ENCODE data around the gene FGB. TPM values are rescaled to one million over a fixed set of nuclear protein-coding genes. Genes with fewer than 3 reads are reported as not detected.

Gene FGB
- total RNA-seq, 1 donor from 2014 or later = not detected

GRCh38 chr4:154542271-154542879 lies 20.4 kb upstream of the FGB start:
- H3K27ac Mint-ChIP-seq (ENCODE audit: unreplicated experiment) = no peak overlapping the region
- no peak for TF ChIP-seq CTCF (IDR thresholded peaks at IDR 0.05; ENCODE audit: partially characterized antibody, unreplicated experiment)
- H3K9me3 Mint-ChIP-seq (ENCODE audit: unreplicated experiment) = no peaks in the 10 kb centered on the region
- H3K4me1 Mint-ChIP-seq (ENCODE audit: low read depth, unreplicated experiment) = no peaks in the 10 kb centered on the region
- peaks cover 4% of the 10 kb centered on the region for H3K36me3 Mint-ChIP-seq (ENCODE audit: unreplicated experiment)
- H3K27me3 Mint-ChIP-seq (ENCODE audit: unreplicated experiment) = no peaks in the 10 kb centered on the region
- DNase-seq = no peak
- H3K4me3 Mint-ChIP-seq (ENCODE audit: unreplicated experiment) = no peak overlapping the region

GRCh38 chr4:154545689-154546088 lies 17.1 kb upstream of the FGB start:
- H3K36me3 Mint-ChIP-seq (ENCODE audit: unreplicated experiment) = peaks cover 4% of the 10 kb centered on the region
- H3K27me3 Mint-ChIP-seq (ENCODE audit: unreplicated experiment) = peaks cover 6% of the 10 kb centered on the region
- H3K4me1 Mint-ChIP-seq (ENCODE audit: low read depth, unreplicated experiment) = peaks cover 11% of the 10 kb centered on the region
- no peak for TF ChIP-seq CTCF (IDR thresholded peaks at IDR 0.05; ENCODE audit: partially characterized antibody, unreplicated experiment)
- H3K4me3 Mint-ChIP-seq (ENCODE audit: unreplicated experiment) = no peak overlapping the region
- peaks cover 3% of the 10 kb centered on the region for H3K9me3 Mint-ChIP-seq (ENCODE audit: unreplicated experiment)
- no peak overlapping the region for H3K27ac Mint-ChIP-seq (ENCODE audit: unreplicated experiment)
- no peak for DNase-seq

- H3K27me3 Mint-ChIP-seq (ENCODE audit: unreplicated experiment) = peaks cover 6% of the 10 kb centered on the region
- peak; percentile 97 for DNase-seq
- no peak for TF ChIP-seq CTCF (IDR thresholded peaks at IDR 0.05; ENCODE audit: partially characterized antibody, unreplicated experiment)
- H3K9me3 Mint-ChIP-seq (ENCODE audit: unreplicated experiment) = peaks cover 3% of the 10 kb centered on the region
- H3K27ac Mint-ChIP-seq (ENCODE audit: unreplicated experiment) = peak within 1 kb of the TSS; percentile 96
- no peaks in the 10 kb centered on the region for H3K36me3 Mint-ChIP-seq (ENCODE audit: unreplicated experiment)
- H3K4me3 Mint-ChIP-seq (ENCODE audit: unreplicated experiment) = peak within 1 kb of the TSS; percentile 98
- peaks cover 11% of the 10 kb centered on the region for H3K4me1 Mint-ChIP-seq (ENCODE audit: low read depth, unreplicated experiment)
Measured at GRCh38 chr4:154549894-154550790, 12.7 kb upstream of the FGB start, which contains the start of gene PLRG1. TSS of gene PLRG1 (minus strand) at chr4:154550400. CDS start at chr4:154550308, 92 bp downstream.

GRCh38 chr4:154551872-154552686 lies 10.7 kb upstream of the FGB start:
- Mint-ChIP-seq H3K36me3 (ENCODE audit: unreplicated experiment) (no peaks in the 10 kb centered on the region), H3K9me3 (ENCODE audit: unreplicated experiment) (peaks cover 3% of the 10 kb centered on the region), H3K4me3 (ENCODE audit: unreplicated experiment) (no peak overlapping the region), H3K4me1 (ENCODE audit: low read depth, unreplicated experiment) (peaks cover 11% of the 10 kb centered on the region), H3K27me3 (ENCODE audit: unreplicated experiment) (peaks cover 6% of the 10 kb centered on the region), H3K27ac (ENCODE audit: unreplicated experiment) (no peak overlapping the region)
- TF ChIP-seq CTCF (IDR thresholded peaks at IDR 0.05; ENCODE audit: partially characterized antibody, unreplicated experiment) = peak; percentile 41
- DNase-seq = peak; percentile 77

All from glutamatergic neuron (in vitro differentiated cells).